Measurements from ENCODE around the gene SRSF7.

Gene SRSF7

DNA sequence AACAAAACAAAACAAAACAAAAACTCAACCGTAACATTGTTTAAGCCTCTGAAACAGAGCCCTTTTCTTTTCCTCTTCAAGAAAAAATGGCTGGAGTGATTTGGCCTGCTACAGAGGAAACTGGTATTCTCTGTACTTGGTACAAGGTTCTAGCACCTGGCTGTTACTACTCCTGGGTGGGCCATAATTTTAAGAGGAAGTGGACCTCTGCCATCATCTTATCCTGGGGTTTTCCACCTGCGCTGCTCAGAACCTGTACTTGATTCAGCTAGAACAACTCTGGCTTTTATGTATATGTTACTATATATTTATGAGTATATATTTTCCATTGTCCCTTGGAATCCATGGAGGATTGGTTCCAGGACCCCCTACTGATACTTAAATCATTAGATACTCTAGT, 22.5 kb downstream of the SRSF7 start (continued):
- no peak for TF ChIP-seq PRDM1 (tag by site-specific recombination; IDR thresholded peaks at IDR 0.05)
- no peak for TF ChIP-seq ZNF629 (tag by site-specific recombination; IDR thresholded peaks at IDR 0.05)
- no peak for TF ChIP-seq ZNF560 (tag by site-specific recombination; IDR thresholded peaks at IDR 0.05; ENCODE audit: borderline replicate concordance)
- no peak for TF ChIP-seq YY1 (tag by site-specific recombination; IDR thresholded peaks at IDR 0.05)
- no peak for TF ChIP-seq ZNF148 (tag by site-specific recombination; IDR thresholded peaks at IDR 0.05; ENCODE audit: borderline replicate concordance)
- no peak for TF ChIP-seq ZNF791 (tag by site-specific recombination; IDR thresholded peaks at IDR 0.05)
- TF ChIP-seq ZNF544 (tag by site-specific recombination; IDR thresholded peaks at IDR 0.05) = no peak
- TF ChIP-seq ZNF239 (tag by site-specific recombination; IDR thresholded peaks at IDR 0.05) = no peak
- TF ChIP-seq, protein P1, sequence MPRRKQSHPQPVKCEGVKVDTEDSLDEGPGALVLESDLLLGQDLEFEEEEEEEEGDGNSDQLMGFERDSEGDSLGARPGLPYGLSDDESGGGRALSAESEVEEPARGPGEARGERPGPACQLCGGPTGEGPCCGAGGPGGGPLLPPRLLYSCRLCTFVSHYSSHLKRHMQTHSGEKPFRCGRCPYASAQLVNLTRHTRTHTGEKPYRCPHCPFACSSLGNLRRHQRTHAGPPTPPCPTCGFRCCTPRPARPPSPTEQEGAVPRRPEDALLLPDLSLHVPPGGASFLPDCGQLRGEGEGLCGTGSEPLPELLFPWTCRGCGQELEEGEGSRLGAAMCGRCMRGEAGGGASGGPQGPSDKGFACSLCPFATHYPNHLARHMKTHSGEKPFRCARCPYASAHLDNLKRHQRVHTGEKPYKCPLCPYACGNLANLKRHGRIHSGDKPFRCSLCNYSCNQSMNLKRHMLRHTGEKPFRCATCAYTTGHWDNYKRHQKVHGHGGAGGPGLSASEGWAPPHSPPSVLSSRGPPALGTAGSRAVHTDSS (tag by site-specific recombination; IDR thresholded peaks at IDR 0.05) = no peak
- TF ChIP-seq, protein P2, sequence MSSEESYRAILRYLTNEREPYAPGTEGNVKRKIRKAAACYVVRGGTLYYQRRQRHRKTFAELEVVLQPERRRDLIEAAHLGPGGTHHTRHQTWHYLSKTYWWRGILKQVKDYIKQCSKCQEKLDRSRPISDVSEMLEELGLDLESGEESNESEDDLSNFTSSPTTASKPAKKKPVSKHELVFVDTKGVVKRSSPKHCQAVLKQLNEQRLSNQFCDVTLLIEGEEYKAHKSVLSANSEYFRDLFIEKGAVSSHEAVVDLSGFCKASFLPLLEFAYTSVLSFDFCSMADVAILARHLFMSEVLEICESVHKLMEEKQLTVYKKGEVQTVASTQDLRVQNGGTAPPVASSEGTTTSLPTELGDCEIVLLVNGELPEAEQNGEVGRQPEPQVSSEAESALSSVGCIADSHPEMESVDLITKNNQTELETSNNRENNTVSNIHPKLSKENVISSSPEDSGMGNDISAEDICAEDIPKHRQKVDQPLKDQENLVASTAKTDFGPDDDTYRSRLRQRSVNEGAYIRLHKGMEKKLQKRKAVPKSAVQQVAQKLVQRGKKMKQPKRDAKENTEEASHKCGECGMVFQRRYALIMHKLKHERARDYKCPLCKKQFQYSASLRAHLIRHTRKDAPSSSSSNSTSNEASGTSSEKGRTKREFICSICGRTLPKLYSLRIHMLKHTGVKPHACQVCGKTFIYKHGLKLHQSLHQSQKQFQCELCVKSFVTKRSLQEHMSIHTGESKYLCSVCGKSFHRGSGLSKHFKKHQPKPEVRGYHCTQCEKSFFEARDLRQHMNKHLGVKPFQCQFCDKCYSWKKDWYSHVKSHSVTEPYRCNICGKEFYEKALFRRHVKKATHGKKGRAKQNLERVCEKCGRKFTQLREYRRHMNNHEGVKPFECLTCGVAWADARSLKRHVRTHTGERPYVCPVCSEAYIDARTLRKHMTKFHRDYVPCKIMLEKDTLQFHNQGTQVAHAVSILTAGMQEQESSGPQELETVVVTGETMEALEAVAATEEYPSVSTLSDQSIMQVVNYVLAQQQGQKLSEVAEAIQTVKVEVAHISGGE (tag by site-specific recombination; conservative IDR thresholded peaks at IDR 0.05; ENCODE audit: low read depth) = no peak

GRCh38 chr2:38727661-38728060, 23.5 kb downstream of the SRSF7 start:
- no peak overlapping the region for H3K4me3 ChIP-seq (ENCODE audit: low read depth, low read length)
- POLR2A ChIA-PET = interaction anchor here (0.7 kb wide), 1 partner anchor 182 kb away, joined by 3 read pairs; no protein-coding TSS in a partner anchor
- H3K4me1 ChIP-seq (ENCODE audit: control insufficient read depth, insufficient read depth, low read length) = no peaks in the 10 kb centered on the region
- CTCF ChIA-PET = interaction anchor here (0.8 kb wide), 1 partner anchor 78 kb away, joined by 4 read pairs; no protein-coding TSS in a partner anchor
- no peaks in the 10 kb centered on the region for H3K9me3 ChIP-seq (ENCODE audit: control insufficient read depth, insufficient read depth, low read depth, low read length)
- peaks cover 0 to 21% of the 10 kb centered on the region in 2 experiments; a peak in 2 of 3 replicates for H3K36me3 ChIP-seq (ENCODE audit: control insufficient read depth in 2 of 2, insufficient read depth in 1 of 2, low read length in 2 of 2)
- H3K27ac ChIP-seq (ENCODE audit: extremely low read depth, low read depth, low read length) = no peak overlapping the region
- TF ChIP-seq ZNF214 (tag by site-specific recombination; IDR thresholded peaks at IDR 0.05; ENCODE audit: borderline replicate concordance) (no peak), ZNF830 (tag by site-specific recombination; IDR thresholded peaks at IDR 0.05; ENCODE audit: low read depth) (no peak), PRDM1 (tag by site-specific recombination; IDR thresholded peaks at IDR 0.05) (no peak), PRDM2 (tag by site-specific recombination; IDR thresholded peaks at IDR 0.05; ENCODE audit: borderline replicate concordance) (no peak), ZNF138 (tag by site-specific recombination; IDR thresholded peaks at IDR 0.05; ENCODE audit: borderline replicate concordance) (no peak), ZFP69B (tag by site-specific recombination; IDR thresholded peaks at IDR 0.05) (no peak), OVOL3 (tag by site-specific recombination; IDR thresholded peaks at IDR 0.05) (no peak), ZNF76 (tag by site-specific recombination; IDR thresholded peaks at IDR 0.05; ENCODE audit: borderline replicate concordance, low read depth) (no peak), ZNF837 (tag by site-specific recombination; IDR thresholded peaks at IDR 0.05) (no peak)
- TF ChIP-seq, protein P3, sequence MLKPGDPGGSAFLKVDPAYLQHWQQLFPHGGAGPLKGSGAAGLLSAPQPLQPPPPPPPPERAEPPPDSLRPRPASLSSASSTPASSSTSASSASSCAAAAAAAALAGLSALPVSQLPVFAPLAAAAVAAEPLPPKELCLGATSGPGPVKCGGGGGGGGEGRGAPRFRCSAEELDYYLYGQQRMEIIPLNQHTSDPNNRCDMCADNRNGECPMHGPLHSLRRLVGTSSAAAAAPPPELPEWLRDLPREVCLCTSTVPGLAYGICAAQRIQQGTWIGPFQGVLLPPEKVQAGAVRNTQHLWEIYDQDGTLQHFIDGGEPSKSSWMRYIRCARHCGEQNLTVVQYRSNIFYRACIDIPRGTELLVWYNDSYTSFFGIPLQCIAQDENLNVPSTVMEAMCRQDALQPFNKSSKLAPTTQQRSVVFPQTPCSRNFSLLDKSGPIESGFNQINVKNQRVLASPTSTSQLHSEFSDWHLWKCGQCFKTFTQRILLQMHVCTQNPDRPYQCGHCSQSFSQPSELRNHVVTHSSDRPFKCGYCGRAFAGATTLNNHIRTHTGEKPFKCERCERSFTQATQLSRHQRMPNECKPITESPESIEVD (tag by site-specific recombination; IDR thresholded peaks at IDR 0.05) = no peak
- TF ChIP-seq, protein P4, sequence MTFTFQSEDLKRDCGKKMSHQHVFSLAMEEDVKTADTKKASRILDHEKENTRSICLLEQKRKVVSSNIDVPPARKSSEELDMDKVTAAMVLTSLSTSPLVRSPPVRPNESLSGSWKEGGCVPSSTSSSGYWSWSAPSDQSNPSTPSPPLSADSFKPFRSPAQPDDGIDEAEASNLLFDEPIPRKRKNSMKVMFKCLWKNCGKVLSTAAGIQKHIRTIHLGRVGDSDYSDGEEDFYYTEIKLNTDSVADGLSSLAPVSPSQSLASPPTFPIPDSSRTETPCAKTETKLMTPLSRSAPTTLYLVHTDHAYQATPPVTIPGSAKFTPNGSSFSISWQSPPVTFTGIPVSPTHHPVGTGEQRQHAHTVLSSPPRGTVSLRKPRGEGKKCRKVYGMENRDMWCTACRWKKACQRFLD (tag by site-specific recombination; IDR thresholded peaks at IDR 0.05) = no peak

Data from HEK293 (cell line).